Measurements from ENCODE around the gene COL8A2.

Gene COL8A2

DNA sequence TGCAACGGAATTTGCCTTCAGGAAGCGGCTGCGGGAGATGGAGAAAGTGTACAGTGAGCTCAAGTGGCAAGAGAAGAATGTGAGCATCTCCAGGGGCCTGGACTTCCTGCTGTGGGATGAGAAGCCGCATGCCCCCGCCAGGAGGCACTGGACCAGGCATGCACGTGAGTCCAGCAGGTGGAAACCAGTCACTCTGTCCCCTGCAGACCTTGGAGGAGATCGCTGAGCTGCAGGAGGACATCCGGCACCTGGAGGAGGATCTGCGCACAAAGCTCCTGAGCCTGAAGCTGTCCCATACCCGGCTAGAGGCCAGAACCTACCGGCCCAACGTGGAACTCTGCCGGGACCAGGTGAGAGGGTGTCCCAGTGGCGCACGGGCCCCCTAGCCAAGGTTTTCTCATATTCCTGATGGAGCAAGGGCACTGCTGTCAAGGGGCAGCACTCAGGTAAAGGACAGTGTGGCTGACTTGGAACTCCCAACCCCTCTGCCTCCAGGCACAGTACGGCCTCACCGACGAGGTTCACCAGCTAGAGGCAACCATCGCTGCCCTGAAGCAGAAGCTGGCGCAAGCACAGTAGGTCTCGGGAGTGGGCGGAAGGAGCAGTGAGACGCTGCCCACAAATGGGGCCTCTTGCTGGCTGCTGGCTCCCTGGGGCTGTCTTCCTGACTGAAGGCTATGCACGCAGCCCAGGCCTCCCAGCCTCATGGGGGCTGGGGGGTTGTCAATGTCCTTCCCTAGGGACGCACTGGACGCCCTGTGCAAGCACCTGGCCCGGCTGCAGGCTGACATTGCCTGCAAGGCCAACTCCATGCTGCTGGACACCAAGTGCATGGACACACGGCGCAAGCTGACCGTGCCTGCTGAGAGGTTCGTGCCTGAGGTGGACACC is 37.5 kb downstream of the COL8A2 start:
- TF ChIP-seq, protein P1, sequence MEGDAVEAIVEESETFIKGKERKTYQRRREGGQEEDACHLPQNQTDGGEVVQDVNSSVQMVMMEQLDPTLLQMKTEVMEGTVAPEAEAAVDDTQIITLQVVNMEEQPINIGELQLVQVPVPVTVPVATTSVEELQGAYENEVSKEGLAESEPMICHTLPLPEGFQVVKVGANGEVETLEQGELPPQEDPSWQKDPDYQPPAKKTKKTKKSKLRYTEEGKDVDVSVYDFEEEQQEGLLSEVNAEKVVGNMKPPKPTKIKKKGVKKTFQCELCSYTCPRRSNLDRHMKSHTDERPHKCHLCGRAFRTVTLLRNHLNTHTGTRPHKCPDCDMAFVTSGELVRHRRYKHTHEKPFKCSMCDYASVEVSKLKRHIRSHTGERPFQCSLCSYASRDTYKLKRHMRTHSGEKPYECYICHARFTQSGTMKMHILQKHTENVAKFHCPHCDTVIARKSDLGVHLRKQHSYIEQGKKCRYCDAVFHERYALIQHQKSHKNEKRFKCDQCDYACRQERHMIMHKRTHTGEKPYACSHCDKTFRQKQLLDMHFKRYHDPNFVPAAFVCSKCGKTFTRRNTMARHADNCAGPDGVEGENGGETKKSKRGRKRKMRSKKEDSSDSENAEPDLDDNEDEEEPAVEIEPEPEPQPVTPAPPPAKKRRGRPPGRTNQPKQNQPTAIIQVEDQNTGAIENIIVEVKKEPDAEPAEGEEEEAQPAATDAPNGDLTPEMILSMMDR (conservative IDR thresholded peaks at IDR 0.05; ENCODE audit: control insufficient read depth, insufficient read depth, low read depth, low read length), result no peak
- DNase-seq (ENCODE audit: low read depth), result no peak
- H3K4me3 ChIP-seq (ENCODE audit: control insufficient read depth, low read depth, low read length), result no peak overlapping the region

DNA sequence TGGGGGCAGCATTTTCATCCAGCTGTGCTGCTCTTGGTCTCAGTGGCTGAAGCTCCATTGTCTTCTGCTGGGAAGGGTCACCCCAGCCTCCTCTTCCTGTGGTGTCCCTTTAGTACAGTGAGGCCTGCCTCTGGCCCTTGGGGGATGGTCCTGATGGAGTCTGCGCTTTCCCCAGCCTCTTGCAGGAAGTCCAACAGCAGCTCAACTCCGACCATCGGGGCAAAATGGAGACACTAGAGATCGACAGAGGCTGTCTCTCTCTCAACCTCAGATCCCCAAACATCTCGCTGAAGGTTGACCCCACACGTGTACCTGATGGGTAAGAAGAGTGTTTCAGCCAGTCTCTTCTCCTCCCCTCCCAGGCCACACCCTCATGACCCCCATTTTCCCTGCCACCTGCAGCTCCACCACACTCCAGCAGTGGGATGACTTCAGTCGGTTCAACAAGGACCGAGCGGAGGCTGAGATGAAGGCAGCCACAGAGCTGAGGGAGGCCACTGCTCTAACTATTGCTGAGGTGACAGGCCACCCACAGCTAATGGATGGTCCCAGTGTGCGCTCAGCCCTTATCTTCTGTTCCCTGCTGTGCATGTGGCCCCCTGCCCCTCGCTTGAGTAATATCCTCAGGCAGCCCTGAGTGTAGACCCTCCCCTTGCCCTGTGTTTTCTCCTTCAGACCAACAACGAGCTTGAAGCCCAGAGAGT is 38.3 kb downstream of the COL8A2 start:
- DNase-seq (ENCODE audit: low read depth), result no peak
- H3K4me3 ChIP-seq (ENCODE audit: control insufficient read depth, low read depth, low read length), result no peak overlapping the region
- TF ChIP-seq, protein P1 (conservative IDR thresholded peaks at IDR 0.05; ENCODE audit: control insufficient read depth, insufficient read depth, low read depth, low read length), result no peak

DNA sequence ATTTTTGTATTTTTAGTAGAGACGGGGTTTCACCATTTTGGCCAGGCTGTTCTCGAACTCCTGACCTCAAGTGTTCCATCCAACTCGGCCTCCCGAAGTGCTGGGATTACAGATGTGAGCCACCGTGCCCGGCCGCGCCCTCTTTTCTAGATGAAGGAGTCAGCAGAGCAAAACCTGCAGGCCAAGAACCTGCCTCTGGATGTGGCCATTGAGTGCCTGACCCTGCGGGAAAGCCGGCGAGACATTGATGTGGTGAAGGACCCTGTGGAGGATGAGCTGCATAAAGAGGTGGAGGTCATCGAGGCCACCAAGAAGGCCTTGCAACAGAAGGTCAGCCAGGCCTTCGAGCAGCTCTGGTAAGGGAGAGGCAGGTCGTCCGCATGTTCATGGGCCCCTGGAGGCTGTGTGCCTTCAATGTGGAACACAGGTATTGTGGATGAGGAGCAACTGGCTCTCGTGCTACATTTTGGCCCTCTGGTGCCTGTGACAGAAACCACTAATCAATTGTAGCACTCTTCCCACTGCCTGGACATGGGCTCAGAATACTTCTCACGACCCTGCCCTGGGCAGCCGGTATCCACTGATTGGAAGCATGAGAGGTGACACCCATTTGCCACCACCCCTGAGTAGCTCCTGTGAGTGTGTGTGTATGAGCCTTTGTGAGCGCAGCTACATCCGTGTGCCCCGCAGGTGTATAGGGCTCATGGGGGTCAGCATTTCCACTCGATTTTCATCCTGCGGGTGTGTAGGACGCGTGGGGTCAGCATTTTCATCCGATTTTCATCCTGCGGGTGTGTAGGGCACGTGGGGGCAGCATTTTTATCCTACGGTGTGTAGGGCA is 39.1 kb downstream of the COL8A2 start:
- DNase-seq (ENCODE audit: low read depth), result no peak
- TF ChIP-seq, protein P1 (conservative IDR thresholded peaks at IDR 0.05; ENCODE audit: control insufficient read depth, insufficient read depth, low read depth, low read length), result no peak
- no peak overlapping the region for H3K4me3 ChIP-seq (ENCODE audit: control insufficient read depth, low read depth, low read length)

DNA sequence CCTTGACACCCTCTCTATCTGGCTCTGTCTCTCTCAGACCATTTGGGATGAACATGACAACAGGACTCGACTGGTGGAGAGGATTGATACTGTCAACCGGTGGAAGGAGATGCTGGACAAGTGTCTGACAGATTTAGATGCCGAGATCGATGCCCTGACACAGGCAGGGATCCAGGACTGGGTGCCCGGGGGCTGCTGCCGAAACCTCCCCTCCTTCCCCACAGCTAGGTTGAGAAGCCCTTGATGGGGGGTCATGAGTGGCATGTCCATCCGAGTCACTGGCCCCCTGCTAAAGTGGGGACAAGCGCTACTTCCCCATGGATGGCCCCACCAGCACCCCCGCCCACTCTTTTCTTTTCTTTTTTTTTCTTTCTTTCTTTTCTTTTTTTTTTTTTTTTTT is 39.9 kb downstream of the COL8A2 start:
- no peak overlapping the region for H3K4me3 ChIP-seq (ENCODE audit: control insufficient read depth, low read depth, low read length)
- TF ChIP-seq, protein P1 (conservative IDR thresholded peaks at IDR 0.05; ENCODE audit: control insufficient read depth, insufficient read depth, low read depth, low read length), result no peak

DNA sequence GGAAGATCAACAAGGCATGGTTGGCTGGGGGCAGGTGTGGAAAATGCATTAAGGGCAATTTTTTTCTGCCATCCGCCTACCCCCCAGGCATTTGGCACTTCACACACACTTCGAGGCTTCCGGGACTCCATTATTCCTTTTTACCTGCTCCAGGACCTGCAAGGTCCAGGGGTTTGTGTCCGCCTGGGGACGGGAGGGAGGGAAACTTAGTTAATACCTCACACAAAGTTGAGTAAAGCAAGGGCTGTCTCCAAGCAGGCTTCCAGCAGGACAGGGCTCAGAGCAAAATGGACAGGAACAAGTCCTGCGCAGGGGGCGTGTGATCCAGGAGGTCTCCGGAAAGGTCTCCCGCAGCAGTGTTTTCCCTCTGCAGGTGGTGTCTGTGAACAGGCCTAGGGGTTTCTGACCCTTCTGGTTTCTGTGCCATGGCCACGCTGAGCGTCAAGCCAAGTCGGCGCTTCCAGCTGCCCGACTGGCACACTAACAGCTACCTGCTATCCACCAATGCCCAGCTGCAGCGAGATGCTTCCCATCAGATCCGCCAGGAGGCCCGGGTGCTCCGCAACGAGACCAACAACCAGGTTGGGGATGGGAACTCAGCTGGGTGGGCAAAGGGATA is 40.4 kb downstream of the COL8A2 start:
- no peak for DNase-seq (ENCODE audit: low read depth)
- H3K4me3 ChIP-seq (ENCODE audit: control insufficient read depth, low read depth, low read length), result peak overlapping the region; percentile 33
- TF ChIP-seq, protein P1 (conservative IDR thresholded peaks at IDR 0.05; ENCODE audit: control insufficient read depth, insufficient read depth, low read depth, low read length), result no peak

More for the DNA sequence above, 39.9 kb downstream of the COL8A2 start:
- no peak for DNase-seq (ENCODE audit: low read depth)

All from fibroblast of mammary gland (primary cell).